HG03159 (cell line): ENCODE results near the gene DQX1.
A peak's percentile ranks its signal among the peaks of the same experiment; 100 is the strongest.

Source experiments
- ATAC-seq: cut with Tn5 transposase; IDR thresholded peaks from one replicate; pipeline ENCODE4 v1.9.1; 2021; ENCODE audit warnings: mild to moderate bottlenecking, moderate library complexity; ENCODE audit not compliant: unreplicated experiment

Gene DQX1

GRCh38 chr2:74512744-74513604 lies 13.1 kb downstream of the DQX1 start:
- ATAC-seq = no peak

- ATAC-seq = no peak
Observed at GRCh38 chr2:74511104-74511989, 14.7 kb downstream of the DQX1 start.

- ATAC-seq = no peak
Observed at GRCh38 chr2:74510272-74510671, 15.8 kb downstream of the DQX1 start.

- ATAC-seq = peak; percentile 5
Observed at GRCh38 chr2:74507926-74508520, 18.0 kb downstream of the DQX1 start.

- ATAC-seq = peak; percentile 89
Observed at GRCh38 chr2:74507145-74507925, 18.7 kb downstream of the DQX1 start, which contains the start of gene PCGF1. PCGF1 (minus strand) TSS chr2:74507695; CDS start chr2:74507668, 27 bp downstream.

- no peak for ATAC-seq
Observed at GRCh38 chr2:74505448-74506246, 20.4 kb downstream of the DQX1 start.

GRCh38 chr2:74504591-74504990 lies 21.4 kb downstream of the DQX1 start:
- ATAC-seq = no peak

GRCh38 chr2:74503506-74504475 lies 22.2 kb downstream of the DQX1 start:
- ATAC-seq = no peak

GRCh38 chr2:74502720-74503505 lies 23.1 kb downstream of the DQX1 start:
- ATAC-seq = peak; percentile 34

- ATAC-seq = no peak
Observed at GRCh38 chr2:74502147-74502719, 23.8 kb downstream of the DQX1 start.

GRCh38 chr2:74501335-74502071 lies 24.5 kb downstream of the DQX1 start:
- ATAC-seq = no peak

GRCh38 chr2:74500578-74500946 lies 25.5 kb downstream of the DQX1 start:
- no peak for ATAC-seq

GRCh38 chr2:74499940-74500577 lies 26.0 kb downstream of the DQX1 start:
- ATAC-seq = no peak

- ATAC-seq = no peak
Observed at GRCh38 chr2:74499267-74499939, 26.6 kb downstream of the DQX1 start, which contains the start of gene LBX2. LBX2 (minus strand) TSS chr2:74499603; CDS start chr2:74499537, 66 bp downstream.

GRCh38 chr2:74498500-74499266 lies 27.3 kb downstream of the DQX1 start:
- ATAC-seq = no peak
